K562 treated with DMSO at 1 percent for 4 hours (cell line): Measurements from ENCODE around the gene CXorf51A. TPM values are rescaled to one million over a fixed set of nuclear protein-coding genes. Genes with fewer than 3 reads are reported as not detected.

ENCODE experiments used
- total RNA-seq: library from RNA; unstranded; fragments of 300-600 nt; gene quantifications from 2 replicates; pipeline ENCODE4 v1.2.3, GENCODE V29; 2022; ENCODE audit not compliant: insufficient read depth

Gene CXorf51A
- total RNA-seq, result not detected in 2 replicates

DNA sequence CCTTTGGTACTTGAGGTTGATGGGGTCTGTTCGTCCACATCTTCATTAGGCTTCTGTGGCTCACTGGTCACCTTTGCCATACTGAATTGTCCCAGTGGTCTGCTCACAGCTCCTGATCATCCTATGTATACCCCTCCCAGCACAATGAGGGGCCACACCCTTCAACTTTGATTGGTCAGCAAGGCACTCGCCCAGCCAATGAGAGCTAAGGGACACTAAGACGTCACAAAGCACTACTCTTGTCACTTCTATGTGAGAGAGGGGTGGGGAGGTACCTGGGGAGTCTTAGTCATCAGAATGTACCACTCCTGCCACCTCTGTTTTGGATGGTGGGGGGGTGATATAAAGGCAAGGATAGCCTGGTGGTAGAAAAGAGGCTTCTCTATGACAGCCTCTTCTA, at the start of gene CXorf51A:
Gene CXorf51A, minus strand, starts transcription at position 101 of the 400 bp plus-strand sequence. Its CDS starts 21 bp downstream, at position 80.

GRCh38 chrX:146809471-146809870, 5.1 kb downstream of the CXorf51A start, which contains the start of gene CXorf51B:
CXorf51B (plus strand) TSS chrX:146809771; CDS start chrX:146809792, 21 bp downstream.

Other genes starting within 250 kb of the CXorf51A start
- not detected in 2 replicates for gene CXorf51B, start 5.0 kb downstream of the CXorf51A start, total RNA-seq